ENCODE results near the gene UBTD1.
"Not testable (repeated sequence)": the region's sequence is repeated elsewhere in the genome, so short reads cannot be mapped to it uniquely, and the experiment has no call there.

Gene UBTD1

DNA sequence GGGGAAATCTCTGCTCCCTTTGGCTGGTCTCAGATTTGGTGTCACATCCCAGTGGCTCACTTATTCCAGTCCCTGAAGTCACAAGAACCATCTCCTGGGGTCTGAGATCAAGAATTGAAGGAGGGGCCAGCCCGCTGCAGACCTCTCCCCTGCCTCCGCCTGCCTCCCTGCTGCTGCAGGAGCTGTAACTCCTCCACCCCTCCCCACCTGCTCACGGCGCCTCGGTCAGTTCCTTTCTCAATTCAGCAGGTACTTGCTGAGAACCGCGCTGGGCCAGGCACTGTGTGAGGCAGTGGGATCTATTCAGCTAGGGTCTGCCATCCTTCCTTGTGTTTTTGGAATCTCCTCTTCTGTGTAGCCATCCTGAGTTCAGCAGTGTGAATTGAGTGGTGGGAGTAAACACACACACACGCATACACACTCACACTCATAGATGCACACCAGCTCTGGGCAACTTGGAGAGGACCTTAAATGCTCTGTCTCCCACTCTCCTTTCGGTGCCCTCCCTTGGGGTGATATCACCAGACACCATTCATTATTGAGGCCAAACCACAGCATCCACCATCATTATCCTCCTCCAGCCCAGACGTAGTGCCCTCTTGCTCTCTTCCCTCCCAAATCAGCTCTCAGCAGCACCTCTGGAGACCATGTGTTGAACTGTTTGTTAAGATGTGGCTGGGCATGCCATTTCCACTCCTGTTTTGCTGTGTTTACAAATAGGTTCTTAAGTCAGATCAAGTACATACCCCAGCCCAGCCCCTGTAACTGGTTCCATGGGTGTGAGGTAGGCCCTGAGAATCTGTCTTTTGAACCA lies 51.8 kb downstream of the UBTD1 start:
- DNase-seq (ENCODE audit: low read depth, low spot score): no peak
- H3K4me3 ChIP-seq (ENCODE audit: low read length): no peak overlapping the region

DNA sequence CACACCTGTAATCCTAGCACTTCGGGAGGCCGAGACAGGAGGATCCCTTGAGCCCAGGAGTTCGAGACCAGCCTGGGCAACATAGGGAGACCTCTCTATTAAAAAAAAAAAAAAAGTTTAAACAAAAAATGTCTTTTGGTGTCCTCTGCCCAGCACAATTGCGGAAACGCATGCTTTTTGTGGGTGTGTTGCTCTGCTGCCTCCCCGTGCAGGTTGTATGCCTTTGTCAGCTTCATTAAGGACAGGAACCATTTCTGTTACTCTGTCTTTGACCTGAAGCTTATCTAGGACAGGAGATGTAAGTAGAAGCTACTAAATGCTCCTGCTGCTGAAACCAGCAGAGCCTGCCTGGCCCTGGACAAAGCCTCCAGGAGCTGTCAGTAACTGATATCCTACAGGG lies 52.5 kb downstream of the UBTD1 start:
- DNase-seq (ENCODE audit: low read depth, low spot score): no peak
- no peak overlapping the region for H3K4me3 ChIP-seq (ENCODE audit: low read length)

DNA sequence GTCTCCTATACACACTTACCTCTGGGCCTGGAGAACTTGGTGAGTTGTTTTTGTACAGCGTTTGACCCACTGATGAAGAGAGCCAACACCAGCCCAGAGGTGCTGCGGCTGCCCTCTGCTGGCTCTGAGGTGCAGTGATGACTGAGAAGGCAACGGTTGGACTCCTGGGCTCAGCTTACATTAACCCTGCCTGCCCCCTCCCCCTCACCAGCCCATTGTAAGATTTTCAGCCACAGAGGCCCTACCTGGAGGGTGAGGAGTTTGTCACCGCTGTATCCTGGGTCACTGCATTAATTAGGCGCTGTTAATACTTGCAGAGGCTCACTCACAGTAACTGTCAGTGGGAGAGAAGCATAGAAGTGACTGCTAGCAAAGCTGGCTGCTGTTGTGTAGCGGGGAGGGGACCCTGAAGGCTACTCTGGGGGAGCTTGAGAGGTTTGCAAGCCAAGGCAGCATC lies 54.9 kb downstream of the UBTD1 start:
- DNase-seq (ENCODE audit: low read depth, low spot score): peak; percentile 41
- no peak overlapping the region for H3K4me3 ChIP-seq (ENCODE audit: low read length)

DNA sequence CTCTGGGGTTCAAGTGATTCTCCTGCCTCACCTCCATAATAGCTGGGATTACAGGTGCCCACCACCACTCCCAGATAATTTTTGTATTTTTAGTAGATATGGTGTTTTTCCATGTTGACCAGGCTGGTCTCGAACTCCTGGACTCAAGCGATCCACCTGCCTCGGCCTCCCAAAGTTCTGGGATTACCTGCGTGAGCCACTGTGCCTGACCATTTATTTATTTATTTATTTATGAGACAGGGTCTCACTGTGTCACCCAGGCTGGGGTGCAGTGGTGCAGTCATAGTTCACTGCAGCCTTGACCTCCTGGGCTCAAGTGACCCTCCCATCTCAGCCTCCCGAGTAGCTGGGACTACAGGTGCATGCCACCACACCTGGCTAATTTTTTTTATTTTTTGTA lies 55.6 kb downstream of the UBTD1 start:
- not testable (repeated sequence) for H3K4me3 ChIP-seq (ENCODE audit: low read length); DNase-seq (ENCODE audit: low read depth, low spot score)

DNA sequence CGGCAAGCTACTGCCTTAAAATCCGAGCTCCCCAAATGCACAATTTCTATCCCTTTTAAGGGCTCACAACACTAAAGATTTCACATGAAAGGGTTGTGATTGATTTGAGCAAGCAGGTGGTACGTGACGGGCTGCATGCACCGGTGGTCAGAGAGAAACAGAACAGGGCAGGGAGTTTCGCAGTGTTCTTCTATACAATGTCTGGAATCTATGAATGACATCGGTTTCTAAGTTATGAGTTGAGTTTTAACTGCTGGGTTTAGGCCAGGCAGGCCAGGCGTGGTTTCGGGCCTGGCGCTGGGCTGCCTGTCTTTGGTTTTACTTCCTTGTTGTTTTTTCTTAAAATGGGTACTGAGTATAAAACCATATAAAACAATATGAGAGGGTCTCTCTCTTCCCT lies 56.8 kb downstream of the UBTD1 start:
- H3K4me3 ChIP-seq (ENCODE audit: low read length); DNase-seq (ENCODE audit: low read depth, low spot score): not testable (repeated sequence)

DNA sequence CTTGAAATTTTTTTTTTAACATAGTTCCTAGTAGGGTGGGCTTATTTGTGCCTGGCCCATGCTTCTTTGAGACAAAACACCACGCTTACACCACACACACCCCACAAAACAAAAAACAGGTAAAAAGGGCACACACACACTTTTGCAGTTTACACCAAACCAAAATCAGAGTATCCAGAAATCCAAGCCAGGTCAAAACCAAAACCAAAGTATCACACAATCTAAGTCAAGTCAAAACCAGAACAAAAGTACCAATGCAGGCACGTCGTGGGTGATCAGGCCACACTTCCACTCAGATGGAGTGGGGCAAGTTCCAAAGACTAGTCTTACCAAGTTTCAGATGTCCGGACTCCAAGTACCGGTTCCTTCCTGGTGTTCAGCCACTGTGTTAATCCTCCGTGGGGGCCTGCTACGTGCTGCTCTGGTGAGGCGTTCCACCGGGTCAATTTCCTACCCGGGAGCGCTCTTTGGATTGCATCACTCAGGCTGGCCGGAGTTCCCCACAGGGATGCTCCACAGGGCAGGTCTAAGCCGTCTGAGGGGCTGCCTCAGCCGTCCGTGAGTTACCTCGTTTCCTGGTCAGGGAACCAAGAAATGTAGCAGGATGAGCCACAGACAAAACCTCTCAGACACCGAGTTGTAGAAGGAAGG lies 62.1 kb downstream of the UBTD1 start:
- H3K4me3 ChIP-seq (ENCODE audit: low read length); DNase-seq (ENCODE audit: low read depth, low spot score): not testable (repeated sequence)

DNA sequence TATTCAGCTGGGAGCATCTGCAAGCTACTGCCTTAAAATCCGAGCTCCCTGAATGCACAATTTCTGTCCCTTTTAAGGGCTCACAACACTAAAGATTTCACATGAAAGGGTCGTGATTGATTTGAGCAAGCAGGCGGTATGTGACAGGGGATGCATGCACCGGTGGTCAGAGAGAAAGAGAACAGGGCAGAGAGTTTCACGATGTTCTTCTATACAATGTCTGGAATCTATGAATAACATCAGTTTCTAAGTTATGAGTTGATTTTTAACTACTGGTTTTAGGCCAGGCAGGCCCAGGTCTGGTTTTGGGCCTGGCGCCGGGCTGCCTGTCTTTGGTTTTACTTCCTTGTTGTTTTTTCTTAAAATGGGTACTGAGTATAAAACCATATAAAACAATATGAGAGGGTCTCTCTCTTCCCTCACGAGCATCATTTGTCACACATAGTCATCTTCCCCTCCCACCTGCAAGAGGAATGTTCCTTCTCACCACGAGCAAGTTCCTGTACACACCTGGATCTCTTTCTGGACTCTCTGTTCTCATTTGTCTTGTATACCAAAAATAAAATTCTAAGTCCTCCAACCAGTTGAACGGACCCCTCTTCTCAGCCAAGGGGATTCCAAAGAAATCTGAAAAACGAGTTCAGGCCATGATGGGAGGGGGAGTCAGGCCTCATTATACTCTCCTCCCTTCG lies 62.8 kb downstream of the UBTD1 start:
- not testable (repeated sequence) for H3K4me3 ChIP-seq (ENCODE audit: low read length); DNase-seq (ENCODE audit: low read depth, low spot score)

DNA sequence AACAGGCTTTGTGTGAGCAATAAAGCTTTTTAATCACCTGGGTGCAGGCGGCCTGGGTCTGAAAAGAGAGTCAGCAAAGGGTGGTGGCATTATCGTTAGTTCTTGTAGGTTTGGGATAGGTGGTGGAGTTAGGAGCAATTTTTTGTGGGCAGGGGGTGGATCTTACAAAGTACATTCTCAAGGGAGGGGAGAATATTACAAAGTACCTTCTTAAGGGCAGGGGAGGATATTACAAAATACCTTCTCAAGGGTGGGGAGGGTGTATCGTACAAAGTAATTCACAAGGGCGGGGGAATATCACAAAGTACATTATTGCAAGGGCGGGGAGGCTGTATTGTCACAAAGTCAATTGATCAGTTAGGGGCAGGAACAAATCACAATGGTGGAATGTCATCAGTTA lies 63.6 kb downstream of the UBTD1 start:
- not testable (repeated sequence) for DNase-seq (ENCODE audit: low read depth, low spot score); H3K4me3 ChIP-seq (ENCODE audit: low read length)

DNA sequence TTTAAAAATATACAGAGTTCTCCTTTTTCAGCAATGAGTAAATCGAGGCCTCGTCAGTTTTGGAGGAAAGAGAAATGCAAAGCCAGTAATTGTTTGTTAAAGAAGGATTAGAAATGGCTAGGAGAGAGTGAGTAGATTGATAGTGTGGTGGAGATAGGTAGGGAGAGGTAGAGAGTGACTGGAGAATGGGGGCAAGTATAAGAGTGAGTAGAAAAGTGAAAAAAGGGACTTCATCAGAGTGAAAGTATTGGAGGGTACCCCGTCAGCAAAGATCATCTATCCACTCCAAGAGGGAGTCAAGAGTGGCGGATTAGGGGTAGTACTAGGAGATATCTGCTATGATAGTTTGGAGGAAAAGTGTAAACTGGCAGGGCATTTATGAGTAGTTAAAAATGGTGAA lies 64.6 kb downstream of the UBTD1 start:
- DNase-seq (ENCODE audit: low read depth, low spot score): no peak
- H3K4me3 ChIP-seq (ENCODE audit: low read length): no peak overlapping the region

DNA sequence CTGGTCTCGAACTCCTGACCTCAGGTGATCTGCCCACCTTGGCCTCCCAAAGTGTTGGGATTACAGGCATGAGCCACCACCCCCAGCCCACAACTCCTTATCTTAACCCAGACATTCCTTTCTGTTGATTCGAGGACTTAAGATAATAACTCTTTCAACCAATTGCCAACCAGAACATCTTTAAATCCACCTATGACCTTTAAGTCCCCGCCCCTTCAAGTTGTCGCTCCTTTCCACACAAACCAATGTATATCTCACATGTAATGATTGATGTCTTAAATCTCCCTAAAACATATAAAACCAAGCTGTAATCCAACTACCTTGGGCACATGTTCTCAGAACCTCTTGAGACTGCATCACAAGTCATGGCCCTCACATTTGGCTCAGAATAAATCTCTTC lies 66.1 kb downstream of the UBTD1 start:
- DNase-seq (ENCODE audit: low read depth, low spot score): no peak
- H3K4me3 ChIP-seq (ENCODE audit: low read length): no peak overlapping the region

DNA sequence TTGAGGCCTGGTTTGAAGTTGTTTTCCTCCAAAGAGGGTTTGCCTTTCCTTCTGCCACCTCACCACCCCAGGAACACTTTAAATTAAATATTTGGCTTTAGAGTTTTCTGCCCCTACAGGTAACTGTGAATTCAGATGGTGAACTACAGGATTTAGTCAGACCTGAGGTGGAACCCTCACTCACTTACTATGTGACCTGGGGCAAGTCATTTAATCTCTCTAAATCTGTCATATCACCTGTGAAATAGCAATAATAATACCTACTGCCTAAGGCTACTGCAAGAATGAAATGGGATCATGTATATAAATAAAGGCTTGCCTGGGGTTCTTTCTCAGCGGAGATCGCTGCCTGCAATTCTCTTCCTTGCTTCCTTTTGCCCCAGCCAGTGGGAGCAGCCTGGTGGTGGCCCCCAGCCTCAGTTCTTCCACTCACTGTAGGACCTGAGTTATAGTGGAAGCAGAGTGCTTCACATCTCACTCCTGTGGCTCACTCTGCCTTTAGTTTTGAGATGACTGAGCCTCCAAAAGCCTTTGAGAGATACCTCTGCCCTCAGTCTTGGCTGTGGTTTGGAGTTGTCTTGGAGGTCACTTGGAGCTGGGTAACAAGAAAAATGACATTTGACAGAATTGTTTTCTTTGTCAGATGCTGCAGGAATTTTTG lies 67.7 kb downstream of the UBTD1 start:
- no peak for DNase-seq (ENCODE audit: low read depth, low spot score)

DNA sequence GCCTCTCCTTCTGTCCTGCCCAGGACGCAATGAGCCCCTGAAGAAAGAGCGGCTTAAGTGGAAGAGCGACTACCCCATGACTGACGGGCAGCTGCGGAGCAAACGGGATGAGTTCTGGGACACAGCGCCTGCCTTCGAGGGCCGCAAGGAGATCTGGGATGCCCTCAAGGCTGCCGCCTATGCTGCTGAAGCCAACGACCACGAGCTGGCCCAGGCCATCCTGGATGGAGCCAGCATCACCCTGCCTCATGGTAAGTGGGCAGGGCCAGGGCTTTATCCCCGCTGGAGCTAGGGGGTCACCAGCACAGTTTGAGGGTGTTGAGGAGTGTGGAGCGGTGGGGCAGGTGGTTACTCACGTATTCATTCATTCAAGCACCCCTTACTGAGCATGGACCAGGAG lies 69.2 kb downstream of the UBTD1 start:
- DNase-seq (ENCODE audit: low read depth, low spot score): no peak
- H3K4me3 ChIP-seq (ENCODE audit: low read length): no peak overlapping the region

More for the DNA sequence above, 67.7 kb downstream of the UBTD1 start:
- no peak overlapping the region for H3K4me3 ChIP-seq (ENCODE audit: low read length)

DNA sequence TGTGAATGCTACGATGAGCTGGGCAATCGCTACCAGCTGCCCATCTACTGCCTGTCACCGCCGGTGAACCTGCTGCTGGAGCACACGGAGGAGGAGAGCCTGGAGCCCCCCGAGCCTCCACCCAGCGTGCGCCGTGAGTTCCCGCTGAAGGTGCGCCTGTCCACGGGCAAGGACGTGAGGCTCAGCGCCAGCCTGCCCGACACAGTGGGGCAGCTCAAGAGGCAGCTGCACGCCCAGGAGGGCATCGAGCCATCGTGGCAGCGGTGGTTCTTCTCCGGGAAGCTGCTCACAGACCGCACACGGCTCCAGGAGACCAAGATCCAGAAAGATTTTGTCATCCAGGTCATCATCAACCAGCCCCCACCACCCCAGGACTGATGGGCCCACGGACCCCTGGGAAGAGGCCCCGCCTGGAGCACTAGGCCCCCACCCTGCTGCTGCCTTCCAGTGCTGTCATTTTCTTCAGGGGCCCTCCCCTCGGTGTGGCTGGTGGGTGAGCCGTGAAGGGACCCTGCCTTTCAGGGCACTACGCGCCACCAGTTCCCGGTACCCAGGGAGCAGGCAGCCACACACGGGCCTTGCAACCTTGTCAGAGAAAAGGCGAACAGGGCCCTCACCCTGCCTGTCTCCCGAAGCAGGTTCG lies 71.5 kb downstream of the UBTD1 start:
- DNase-seq (ENCODE audit: low read depth, low spot score): no peak
- no peak overlapping the region for H3K4me3 ChIP-seq (ENCODE audit: low read length)

DNA sequence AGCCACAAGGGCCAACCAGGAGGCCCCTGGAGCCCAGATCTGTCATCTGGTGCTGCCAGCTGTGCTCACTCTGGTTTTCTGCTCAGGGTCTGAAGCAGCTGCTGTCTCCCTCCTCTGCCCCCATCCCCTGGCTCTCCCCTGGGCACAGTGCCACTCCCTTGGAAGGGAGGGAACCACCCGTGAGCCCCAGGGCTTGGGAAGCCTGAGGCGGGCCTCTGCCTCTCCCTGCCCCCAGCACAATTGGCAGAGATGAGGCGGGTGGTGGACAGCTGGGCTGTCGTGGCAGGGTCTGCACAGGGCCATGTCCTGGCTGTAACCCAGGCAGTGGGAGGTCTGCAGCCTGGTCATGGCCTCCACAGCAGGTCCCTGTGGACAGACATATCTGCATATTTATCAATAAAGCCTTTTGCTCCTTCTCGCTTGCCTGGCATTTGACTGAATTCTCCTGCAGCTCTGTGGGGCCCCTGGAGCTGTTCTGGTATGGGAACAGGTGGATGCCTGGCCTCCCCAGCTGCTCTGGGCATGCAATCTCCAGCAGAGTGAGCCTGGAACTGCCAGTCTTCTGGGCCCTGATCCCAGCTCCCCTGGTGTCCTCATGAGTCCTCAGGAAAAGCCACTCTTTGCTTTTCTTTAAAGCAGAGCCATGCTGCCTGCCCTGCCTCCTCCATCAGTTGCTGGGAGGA lies 72.2 kb downstream of the UBTD1 start:
- no peak overlapping the region for H3K4me3 ChIP-seq (ENCODE audit: low read length)
- DNase-seq (ENCODE audit: low read depth, low spot score): no peak

DNA sequence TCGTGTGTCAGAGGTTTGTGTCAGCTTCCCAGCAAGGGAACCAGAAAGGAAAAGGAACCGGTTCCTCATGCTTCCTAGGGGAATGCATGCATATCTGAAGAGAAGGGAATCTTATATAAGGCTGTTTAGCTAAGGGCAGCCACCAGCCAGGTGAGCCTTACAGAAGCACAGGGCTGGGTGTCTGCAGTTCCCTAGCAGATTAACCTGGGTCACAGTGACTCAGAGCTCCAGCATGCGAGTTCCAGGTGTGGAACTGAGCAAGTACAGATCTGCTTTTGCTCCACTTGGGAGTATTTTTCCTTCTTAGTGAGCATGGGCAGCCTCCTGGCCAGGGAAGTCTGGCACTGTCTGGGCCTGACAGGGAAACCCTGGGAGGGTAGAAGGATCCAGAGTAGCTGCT lies 72.9 kb downstream of the UBTD1 start:
- DNase-seq (ENCODE audit: low read depth, low spot score): no peak
- H3K4me3 ChIP-seq (ENCODE audit: low read length): no peak overlapping the region

DNA sequence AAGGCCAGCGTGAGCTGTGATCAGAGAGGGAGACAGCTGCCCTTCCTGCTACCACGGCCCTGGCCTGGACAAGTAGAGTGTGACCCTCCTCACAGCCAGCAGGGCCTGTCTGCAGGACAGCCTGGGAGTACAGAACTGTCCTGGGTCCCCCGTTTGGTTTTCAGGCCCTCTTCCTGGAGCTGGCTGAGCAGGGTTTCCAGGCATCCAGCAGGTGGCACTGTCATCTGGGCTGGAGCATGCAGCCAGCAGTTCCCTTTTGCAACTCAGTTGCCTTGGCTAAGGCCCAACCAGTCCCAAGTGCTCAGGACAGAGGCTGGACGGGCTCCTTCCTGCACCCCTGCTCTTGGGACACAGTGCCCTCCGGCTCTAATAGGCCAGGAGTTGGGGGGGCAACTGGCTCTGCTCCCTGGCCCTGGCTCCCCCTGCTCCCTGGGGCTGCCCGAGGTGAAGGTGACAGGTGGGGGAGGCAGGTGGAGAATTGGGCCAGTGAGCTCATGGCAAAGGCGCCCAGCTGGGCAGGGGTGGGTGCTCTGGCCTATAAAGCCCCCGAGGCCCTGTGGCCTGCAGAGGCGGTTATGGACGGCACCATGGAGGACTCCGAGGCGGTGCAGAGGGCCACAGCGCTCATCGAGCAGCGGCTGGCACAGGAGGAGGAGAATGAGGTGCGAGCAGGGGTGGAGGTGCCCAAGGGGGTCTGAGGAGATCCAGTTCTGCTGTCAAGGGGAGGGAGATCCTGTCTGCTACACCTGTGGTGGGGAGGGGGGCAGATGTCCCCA lies 73.7 kb downstream of the UBTD1 start, which contains the start of gene ANKRD2:
ANKRD2 (plus strand) TSS at position 566 of the 776 bp plus-strand sequence; CDS start at position 576, 10 bp downstream.
- H3K4me3 ChIP-seq (ENCODE audit: low read length): no peak within 1 kb of the TSS
- DNase-seq (ENCODE audit: low read depth, low spot score): peak; percentile 48

DNA sequence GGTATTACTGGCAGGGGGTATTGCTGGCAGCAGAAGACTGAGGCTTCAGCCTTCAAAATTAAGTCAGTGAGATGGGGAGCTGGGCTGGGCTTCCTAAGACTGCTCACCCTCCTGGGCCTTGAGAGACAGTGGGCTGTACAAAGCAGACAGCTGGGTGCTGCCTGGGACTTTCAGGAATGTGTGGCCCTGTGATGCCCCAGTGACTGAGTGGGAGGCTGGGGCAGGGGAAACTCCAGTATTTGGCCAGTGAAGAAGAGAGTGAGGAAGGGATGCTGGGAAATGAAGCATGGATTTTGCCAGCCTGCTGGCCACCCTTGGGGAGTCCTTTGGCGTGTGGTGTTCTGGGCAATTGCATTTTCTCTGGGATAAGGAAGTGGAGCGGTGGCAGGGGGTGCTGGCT lies 74.3 kb downstream of the UBTD1 start:
- no peak for DNase-seq (ENCODE audit: low read depth, low spot score)
- no peak overlapping the region for H3K4me3 ChIP-seq (ENCODE audit: low read length)

DNA sequence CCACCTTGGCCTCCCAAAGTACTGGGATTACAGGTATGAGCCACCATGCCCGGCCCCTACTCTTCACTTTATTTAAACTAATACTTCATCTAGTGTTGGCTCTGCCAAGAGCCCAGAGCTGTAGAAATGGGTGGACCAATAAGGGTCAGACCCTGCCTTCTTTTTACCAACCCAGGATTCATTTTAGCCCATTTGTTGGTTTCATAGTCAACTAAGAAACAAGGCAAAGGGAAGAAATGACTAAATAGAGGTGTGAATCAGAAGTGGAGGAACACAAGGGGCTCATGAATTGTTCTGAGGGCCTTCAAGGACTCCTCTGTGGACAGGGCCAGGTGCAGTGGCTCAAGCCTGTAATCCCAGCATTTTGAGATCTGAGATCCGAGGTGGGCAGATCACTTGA lies 74.9 kb downstream of the UBTD1 start:
- no peak for DNase-seq (ENCODE audit: low read depth, low spot score)

More for the DNA sequence above, 74.9 kb downstream of the UBTD1 start:
- no peak overlapping the region for H3K4me3 ChIP-seq (ENCODE audit: low read length)

Data from Jurkat, Clone E6-1 (cell line).